Measurements from ENCODE around the gene MOCS1.

Gene MOCS1

DNA sequence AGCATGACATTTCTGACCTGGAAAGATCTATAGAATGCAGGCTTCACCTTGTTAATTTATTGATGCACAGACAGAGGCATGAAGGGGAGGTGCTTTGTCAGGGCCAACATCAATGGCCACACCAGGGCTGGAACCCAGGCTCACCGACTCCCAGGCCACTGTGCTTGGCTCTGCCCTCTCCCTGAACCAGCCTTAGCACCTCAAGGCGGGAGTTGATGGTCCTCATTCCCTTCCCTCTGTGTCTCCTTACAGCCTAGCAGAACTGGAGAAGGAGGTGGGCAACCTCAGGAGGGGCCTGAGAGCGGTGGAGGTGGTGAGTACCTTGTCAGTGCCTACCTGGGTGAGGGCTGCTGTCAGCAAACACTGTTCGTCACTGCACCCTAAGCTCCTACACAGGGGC is 35.6 kb downstream of the MOCS1 start:
- Histone ChIP-seq H3K4me3 (ENCODE audit: low read depth, low read length) (no peak overlapping the region), H3K27me3 (no peaks in the 10 kb centered on the region), H3K4me1 (no peaks in the 10 kb centered on the region), H3K36me3 (no peaks in the 10 kb centered on the region), H3K9me3 (no peaks in the 10 kb centered on the region)
- TF ChIP-seq, protein P1, sequence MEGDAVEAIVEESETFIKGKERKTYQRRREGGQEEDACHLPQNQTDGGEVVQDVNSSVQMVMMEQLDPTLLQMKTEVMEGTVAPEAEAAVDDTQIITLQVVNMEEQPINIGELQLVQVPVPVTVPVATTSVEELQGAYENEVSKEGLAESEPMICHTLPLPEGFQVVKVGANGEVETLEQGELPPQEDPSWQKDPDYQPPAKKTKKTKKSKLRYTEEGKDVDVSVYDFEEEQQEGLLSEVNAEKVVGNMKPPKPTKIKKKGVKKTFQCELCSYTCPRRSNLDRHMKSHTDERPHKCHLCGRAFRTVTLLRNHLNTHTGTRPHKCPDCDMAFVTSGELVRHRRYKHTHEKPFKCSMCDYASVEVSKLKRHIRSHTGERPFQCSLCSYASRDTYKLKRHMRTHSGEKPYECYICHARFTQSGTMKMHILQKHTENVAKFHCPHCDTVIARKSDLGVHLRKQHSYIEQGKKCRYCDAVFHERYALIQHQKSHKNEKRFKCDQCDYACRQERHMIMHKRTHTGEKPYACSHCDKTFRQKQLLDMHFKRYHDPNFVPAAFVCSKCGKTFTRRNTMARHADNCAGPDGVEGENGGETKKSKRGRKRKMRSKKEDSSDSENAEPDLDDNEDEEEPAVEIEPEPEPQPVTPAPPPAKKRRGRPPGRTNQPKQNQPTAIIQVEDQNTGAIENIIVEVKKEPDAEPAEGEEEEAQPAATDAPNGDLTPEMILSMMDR (IDR thresholded peaks at IDR 0.05; ENCODE audit: low read depth, low read length) = no peak
- DNase-seq = no peak

DNA sequence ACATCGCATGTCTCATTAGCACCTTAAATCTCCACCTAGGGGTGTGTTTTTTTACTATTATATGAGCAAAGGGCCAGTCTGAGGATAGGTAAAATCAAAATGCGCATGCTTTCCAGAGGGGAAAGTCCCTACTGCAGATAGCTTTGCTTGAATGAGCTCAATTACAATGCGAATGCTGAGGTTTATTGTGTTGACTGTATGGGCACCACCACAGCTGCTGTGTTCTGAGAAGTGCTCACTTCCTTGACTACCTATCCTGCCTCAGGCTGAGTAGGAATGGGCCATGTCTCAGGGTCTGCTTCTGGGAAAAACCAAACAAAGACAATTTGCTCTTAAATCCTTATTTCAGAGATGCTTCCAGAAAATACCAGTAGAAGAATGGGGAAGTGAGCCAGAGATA is 36.6 kb downstream of the MOCS1 start:
- H3K9me3 ChIP-seq = no peaks in the 10 kb centered on the region
- no peak for DNase-seq
- H3K27me3 ChIP-seq = no peaks in the 10 kb centered on the region
- H3K4me3 ChIP-seq (ENCODE audit: low read depth, low read length) = no peak overlapping the region
- H3K36me3 ChIP-seq = no peaks in the 10 kb centered on the region
- H3K4me1 ChIP-seq = no peaks in the 10 kb centered on the region
- TF ChIP-seq, protein P1 (IDR thresholded peaks at IDR 0.05; ENCODE audit: low read depth, low read length) = no peak

DNA sequence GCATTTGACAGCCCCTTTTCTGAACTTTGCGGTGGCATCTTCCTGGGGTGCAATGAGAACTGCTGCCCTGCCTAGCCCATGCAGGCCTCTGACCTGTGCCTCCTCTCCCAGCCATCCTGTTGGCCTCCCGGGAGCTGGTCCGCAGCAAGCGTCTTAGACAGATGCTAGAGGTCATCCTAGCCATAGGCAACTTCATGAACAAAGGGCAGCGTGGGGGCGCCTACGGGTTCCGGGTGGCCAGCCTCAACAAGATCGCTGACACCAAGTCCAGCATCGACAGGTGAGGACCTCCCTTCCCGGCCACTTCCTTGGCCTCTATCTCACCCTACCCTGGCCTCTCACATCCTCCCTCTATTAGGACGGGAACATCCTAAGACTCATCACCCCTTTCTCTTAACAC is 37.6 kb downstream of the MOCS1 start:
- no peak overlapping the region for H3K4me3 ChIP-seq (ENCODE audit: low read depth, low read length)
- H3K36me3 ChIP-seq = no peaks in the 10 kb centered on the region
- no peaks in the 10 kb centered on the region for H3K27me3 ChIP-seq
- no peak for DNase-seq
- no peaks in the 10 kb centered on the region for H3K4me1 ChIP-seq
- TF ChIP-seq, protein P1 (IDR thresholded peaks at IDR 0.05; ENCODE audit: low read depth, low read length) = no peak
- no peaks in the 10 kb centered on the region for H3K9me3 ChIP-seq

DNA sequence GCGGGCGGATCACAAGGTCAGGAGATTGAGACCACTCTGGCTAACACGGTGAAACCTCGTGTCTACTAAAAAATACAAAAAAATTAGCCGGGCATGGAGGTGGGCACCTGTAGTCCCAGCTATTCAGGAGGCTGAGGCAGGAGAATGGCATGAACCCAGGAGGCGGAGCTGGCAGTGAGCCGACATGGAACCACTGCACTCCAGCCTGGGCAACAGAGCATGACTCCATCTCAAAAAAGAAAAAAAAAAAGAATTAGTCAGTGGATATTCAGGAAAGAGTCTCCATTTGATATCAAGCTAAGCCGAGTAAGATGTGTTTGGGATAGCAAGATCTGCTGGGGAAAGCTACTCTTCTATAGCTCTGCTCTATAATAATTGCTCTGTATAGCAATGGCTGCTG is 41.0 kb downstream of the MOCS1 start:
- TF ChIP-seq, protein P1 (IDR thresholded peaks at IDR 0.05; ENCODE audit: low read depth, low read length) = no peak
- no peaks in the 10 kb centered on the region for H3K9me3 ChIP-seq
- no peak for DNase-seq

DNA sequence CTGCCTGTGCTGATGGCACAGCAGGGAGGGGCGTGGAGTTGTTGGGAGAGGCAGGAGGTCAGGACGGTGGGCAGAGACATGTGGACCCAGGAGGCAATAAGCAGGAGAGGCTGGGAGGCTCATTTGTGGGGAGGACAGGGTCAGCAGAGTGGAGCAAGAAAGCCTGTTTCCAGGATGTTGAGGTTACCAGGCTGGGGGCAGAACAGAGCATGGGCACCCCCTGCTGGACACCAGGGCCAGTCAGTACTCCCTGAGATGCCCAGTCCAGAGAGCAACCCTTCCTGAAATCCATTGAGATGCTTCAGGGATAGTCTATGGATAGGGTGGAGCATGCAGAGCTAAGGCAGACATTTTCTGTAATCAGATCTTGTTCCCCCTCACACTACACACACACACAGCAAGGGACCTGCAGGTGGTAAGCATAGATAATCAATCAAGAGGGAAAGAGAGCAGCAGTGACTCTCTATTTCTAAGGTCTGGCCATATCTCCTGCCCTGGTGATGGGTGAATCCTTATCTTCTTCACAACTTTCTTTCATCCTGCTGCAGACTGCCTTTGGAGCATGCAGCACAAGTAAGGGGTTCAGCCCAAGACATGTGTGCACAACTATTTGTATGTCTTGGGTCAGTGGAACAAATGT is 41.7 kb downstream of the MOCS1 start:
- DNase-seq = peak; percentile 44

More for the DNA sequence above, 41.0 kb downstream of the MOCS1 start:
- Histone ChIP-seq H3K36me3 (no peaks in the 10 kb centered on the region), H3K4me3 (ENCODE audit: low read depth, low read length) (no peak overlapping the region), H3K27me3 (no peaks in the 10 kb centered on the region; the same call in 1 of the 2 replicates), H3K4me1 (no peaks in the 10 kb centered on the region)

DNA sequence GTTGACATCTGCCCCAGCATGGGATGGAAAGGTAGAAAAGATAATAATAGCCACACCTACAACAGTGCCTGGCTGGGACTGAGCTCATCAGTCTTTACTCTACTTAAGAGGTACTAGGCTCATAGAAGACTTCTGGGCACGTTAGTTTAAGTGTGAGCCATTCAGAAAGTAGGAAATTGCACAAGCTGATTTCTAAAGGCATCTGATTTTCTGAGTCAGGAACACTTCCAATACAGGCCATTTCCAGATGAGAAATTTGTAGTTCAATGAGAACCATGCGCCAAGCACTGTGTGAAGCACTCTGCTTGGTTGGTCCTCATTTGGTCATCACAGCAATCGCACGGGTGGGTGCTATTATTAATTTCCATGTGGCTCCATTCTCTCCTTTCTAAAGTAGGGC is 42.3 kb downstream of the MOCS1 start:
- no peak overlapping the region for H3K4me3 ChIP-seq (ENCODE audit: low read depth, low read length)
- H3K36me3 ChIP-seq = no peaks in the 10 kb centered on the region
- H3K9me3 ChIP-seq = no peaks in the 10 kb centered on the region
- no peak for DNase-seq
- no peaks in the 10 kb centered on the region for H3K4me1 ChIP-seq
- no peaks in the 10 kb centered on the region; the same call in 1 of the 2 replicates for H3K27me3 ChIP-seq
- TF ChIP-seq, protein P1 (IDR thresholded peaks at IDR 0.05; ENCODE audit: low read depth, low read length) = no peak

More for the DNA sequence above, 41.7 kb downstream of the MOCS1 start:
- Histone ChIP-seq H3K9me3 (no peaks in the 10 kb centered on the region), H3K36me3 (no peaks in the 10 kb centered on the region), H3K27me3 (no peaks in the 10 kb centered on the region; the same call in 1 of the 2 replicates), H3K4me3 (ENCODE audit: low read depth, low read length) (no peak overlapping the region), H3K4me1 (no peaks in the 10 kb centered on the region)
- TF ChIP-seq, protein P1 (IDR thresholded peaks at IDR 0.05; ENCODE audit: low read depth, low read length) = peak; percentile 60

Measured in BE2C (cell line).